A172 (cell line): Measurements from ENCODE around the gene IGSF9. TPM values are rescaled to one million over a fixed set of nuclear protein-coding genes. Genes with fewer than 3 reads are reported as not detected.

ENCODE experiments used
- DNase-seq: peaks from one replicate; pipeline ENCODE4 v3.0.0-alpha.2; 2015; ENCODE audit warnings: low spot score
- total RNA-seq: library from RNA; depleted of rRNA; stranded (reverse); fragments of >200 nt; shearing (Covaris generic); gene quantifications from 2 replicates; pipeline ENCODE4 v1.2.3, GENCODE V29; 2014

IGSF9 gene
- total RNA-seq, 1 experiment from 2014 or later, result 1.6 TPM

DNA sequence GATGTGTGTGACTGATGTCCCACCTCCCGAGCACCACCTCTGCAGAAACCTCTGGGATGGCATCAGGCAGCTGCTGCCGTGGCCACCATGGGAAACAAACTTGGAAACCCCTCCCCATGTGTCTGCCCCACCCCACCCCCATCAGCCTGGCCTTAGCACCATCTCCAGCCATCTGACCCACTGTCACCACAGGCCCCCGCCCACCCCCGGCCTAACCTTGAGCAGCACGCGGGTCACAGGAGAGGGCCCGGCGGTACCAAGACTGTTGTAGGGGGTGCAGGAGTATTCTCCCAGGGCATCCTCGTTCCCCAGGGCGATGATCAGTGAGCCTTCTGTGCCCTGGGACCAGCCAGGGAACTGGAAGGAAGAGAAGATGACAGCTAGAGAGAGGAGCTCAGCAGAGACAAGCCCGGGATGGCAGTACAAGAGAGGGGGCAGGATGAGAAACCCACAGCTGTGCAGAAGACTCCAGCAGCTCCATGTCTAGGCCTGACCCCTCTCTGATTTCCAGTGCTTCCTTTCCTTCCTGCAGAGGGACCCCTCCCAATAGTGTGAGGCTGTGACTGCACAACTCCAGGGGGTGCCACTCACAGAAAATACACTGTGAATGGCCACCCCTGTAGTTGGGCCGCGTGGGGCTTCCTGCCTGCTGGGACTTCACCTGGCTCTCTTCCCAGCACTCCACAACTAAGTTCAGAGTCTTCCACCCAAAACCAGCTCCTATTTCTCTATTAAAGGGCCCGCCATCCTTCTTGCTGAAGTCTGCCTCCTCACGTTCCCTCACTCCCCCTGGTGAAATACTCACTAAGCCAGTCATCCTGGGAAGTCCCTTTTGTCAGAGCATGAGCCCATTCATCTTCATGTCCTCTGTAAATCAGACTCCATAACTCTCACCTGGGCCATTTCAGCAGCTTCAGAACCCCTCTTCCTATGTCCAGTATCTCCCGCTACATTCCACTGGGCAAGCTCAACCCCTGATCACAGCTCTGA, 12.8 kb downstream of the IGSF9 start:
- DNase-seq, result peak; percentile 77

DNA sequence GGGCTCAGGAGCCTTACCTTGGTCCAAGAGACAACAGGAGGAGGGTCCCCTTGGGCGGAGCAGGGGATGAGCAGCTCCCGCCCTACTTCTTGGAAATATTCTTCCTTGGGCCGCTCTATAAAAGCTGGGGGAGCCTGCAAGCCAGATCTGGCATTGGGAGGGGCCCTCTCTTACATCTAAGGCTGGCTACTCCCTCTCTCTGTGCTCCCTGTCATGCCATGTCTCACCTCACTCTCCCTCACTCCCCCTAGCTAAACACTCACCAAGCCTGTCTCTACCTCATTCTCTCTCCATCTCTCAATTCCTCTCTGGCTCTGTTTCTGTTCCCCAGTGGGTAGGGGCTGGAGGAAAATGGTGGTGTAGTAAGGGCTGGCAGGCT, 13.6 kb downstream of the IGSF9 start:
- DNase-seq, result no peak

DNA sequence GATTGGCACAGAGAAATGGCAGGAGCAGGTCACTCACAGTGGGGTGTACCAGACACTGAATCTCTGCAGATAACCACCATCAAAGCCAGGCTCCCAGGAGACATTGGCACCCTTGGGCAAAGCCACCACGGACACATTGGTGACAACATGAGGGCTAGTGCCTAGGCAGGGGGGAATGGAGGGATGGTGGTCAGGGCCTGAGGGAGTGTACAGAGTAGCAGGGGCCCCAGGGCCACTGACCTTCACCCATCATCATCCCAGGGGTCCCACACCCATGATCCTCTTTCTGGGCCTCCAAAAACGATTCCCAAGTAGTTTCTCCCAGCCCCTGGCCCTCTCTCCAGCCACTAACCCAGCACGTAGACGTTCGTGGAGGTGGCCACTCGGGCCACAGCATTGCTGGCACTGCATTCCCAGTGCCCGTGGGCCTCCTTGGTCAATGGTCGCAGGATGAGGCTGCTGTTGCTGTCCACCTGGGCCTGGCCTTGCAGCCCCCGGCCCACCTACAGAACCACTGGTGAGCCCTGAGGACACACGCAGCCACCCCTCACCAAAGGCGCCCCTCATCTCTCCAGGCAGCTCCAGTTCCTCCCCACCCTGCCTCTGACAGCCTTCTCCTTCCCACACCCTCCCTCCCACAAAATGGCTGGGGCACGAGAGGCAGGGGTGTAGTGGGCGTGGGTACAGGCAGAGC, 14.2 kb downstream of the IGSF9 start:
- no peak for DNase-seq

DNA sequence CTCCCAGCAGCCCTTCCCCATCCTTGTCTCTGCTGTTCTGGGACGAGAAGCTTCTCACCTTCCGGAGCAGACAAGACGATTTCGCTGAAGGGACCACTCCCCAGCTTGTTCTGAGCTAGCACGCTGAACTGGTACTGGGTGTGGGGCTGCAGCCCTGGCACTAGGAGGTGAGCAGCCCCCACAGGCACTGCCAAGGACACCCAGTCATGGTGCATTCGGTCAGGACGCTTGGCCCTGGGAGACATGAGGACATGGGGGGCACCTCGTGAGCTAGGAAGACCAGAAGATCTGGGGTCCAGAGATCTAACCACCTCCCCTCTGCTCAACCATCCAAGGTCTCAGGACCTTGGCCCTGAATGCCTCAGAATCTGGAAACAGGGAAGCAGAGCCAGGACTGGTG, 14.8 kb downstream of the IGSF9 start:
- DNase-seq, result no peak

DNA sequence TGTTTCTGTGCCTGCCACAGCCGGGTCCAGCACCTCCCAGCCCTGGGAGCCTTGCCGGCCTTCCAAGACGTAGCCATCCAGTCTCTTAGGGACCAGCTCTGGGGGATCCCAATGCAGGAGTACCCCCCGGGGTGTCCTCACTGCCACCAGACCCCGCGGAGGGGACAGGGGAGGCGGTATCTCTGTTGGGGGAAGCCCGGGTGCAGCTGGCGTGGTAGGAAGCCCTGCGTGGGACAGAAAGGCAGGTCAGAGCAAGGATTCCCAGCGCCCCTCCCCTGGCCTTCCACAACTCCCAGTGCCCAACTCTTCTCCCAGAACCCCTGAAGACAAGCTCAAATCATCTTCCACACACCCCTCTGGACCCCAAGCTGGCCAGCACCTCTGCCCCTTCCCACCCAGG, 15.2 kb downstream of the IGSF9 start:
- no peak for DNase-seq

DNA sequence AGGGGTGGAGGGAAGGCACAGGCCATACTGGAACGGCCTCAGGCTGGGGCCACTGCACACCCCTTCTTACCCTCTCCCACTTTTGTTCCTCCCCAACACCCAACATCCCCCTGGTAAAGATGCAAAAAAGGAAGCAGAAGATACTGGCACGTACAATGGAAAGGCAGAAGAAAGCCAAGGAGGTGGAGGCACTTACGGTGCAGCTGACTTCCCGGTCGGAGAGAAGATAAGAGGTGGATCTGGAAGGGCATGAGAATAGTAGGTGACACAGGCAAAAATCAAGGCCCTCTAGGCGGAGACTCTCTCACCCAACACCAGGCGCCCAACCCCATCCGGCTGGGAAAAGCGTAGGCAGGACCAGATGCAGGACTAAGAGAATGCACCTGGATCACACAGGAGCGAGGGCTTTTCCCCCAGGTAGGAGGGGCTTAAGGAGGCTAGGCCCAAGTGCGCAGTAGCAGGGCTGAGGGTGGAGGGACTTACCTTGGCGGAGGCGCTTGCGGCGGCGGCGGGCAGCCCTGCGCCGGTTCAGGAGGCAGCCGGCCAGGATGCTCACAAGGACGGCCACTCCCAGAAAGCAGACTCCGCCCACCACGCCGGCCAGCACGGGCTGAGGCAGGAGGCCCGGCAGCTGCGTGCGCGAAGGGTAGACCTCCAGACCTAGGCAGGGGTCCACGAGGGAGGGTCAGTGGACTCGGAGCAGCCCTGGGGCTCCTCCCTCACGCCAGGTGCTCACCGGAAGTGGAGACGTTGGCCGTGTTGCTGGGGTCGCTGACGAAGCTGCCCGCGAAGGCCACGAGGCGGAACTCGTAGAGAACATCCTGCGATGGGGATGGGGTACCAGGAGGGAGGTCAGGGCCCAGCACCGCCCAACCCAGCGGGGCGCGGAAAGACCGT, 16.0 kb downstream of the IGSF9 start:
- no peak for DNase-seq

DNA sequence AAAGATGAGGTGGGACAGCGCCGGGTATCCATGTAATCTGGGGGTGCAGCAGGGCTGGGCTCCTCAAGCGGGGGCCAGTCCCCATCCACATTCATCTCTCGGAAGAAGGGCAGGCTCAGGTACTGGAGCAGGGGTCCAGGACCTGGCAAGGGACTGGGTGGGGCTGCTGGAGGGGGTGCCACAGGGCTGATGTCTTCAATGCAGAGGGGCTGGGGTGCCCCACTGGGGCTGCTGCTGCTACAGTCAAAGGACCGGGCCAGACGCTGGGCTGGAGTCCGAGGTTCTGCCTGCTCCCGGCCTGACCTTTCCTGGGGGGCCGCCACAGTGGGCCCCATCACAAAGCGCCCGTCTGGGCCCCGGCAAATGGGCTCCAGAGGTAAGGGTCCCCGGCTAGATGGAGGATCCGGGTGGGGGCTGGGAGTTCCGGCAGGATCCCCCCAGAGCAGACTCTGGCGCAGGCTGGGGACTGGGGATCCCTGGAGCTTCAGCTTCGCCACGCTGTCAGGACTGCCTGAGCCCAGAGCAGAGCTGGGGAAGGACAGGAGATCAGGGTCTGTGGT, 16.8 kb downstream of the IGSF9 start:
- DNase-seq, result no peak

DNA sequence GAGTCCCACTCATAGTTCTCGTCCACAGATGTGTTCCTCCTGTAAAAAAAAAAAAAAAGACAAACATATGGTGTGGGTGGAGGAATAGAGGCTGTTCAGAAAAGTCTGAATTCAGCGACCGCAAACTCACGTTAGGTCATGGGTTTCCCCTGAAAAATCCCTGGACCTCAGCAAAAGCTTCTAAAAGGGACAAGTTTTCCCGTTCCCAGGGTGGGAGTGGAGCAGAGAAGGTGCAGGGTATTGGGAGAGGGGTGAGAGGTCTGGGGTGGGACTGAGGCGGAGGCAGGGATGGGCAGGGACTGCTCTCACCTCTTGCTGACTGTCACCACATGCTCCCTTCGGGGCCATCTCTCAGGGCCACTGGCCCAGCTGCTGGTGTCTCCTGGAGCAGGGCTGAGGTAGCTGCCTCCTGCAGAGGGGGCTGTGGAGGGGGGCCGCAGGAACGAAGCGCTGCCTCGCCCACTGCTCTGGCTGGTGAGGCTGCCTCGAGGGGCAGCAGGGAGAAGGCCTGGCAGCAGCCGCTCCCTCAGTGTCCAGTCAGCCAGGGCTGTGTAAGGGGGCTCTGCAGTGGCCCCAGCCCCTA, 17.5 kb downstream of the IGSF9 start:
- no peak for DNase-seq

DNA sequence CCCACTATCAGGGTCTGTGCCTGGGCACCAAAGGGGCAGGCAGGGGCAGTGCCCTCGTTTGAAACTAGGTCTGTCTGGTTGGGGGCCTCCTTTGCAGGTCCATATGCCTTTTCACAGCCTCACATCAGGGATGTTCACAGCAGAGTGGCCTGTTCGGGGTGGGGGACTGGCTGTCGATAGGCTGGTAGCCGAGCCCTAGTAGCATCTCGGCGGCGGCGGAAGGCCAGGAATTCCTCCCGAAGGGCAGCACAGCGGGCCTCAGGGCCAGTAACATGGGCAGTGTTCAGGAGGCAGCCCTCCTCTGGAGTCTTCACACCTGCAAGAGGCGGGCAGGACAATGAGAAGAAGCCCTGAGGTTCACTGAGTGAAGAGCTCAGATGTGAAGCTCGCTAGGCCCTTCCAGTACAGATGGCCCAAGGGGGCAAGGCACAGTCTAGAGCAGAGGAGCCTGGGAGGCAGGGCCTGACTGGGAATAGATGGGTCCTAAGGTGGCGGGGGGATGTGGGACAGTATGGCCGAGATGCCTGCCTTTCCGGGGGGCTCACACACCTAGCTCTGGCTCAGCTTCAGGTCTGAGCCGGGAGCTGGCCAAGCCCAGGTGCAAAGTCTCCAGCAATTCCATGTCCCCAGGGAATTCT, 18.1 kb downstream of the IGSF9 start:
- DNase-seq, result no peak

DNA sequence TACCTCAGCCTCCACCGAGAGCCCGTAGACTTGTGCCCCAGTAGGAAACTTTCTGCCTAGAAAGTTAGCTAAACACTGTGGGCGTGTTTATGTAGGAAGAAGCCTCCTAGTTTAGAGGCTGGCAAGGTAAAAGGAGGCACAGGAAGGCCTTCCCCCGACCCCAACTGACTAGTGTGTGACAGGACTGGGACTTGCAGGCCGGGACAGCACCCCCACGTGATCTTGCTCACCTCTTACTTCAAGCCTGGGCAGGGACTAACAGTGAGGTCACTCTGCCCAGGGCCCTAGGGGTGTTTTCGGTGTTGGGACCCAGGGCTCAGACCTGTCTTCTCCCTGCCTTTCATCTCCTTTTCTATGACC, 19.7 kb downstream of the IGSF9 start:
- DNase-seq, result no peak

DNA sequence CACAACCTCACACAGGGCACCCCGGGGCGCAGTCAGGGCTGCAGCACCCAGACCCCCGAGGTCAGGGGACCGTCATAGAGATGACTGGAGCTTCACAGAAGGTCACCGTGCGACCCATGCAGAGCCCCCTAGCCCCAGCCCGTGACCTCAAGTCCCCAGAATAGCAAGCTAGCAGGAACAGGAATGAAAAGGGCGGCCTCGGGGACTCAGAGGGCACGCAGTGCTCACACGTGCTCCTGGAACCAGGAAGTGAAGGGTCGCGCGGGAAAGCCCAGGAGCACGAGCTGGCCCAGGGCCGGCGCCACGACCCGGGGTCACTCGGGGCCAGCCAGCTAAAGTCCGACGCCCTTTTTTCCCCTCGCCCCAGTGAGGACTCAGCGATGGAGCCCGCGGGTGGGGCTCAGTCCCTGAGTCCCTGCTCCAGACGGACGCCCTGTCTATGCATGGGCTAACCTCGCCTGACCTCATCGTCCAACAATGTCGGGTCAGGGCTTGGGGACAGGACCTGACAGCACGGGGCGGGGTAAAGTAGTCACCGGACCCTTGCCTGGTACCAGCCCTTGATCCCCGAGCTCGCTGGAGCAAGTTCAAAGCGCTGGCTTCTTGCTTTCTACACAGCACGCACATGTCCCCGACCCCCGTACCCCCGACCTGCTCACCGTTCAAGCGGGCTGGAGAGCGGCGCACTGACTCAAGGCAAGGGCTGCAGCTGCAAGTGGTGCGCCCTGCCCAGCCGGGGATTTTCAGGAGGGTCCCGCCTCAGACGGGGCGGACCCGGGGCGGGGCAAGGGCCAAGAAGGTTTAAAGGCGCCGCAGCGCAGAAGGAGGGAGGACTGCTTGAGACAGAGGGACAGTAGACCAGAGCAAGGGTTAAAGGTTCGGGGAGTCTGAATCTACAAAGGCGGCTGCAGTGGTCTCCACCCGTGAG, 20.4 kb downstream of the IGSF9 start, which contains the start of gene TAGLN2:
TAGLN2 (minus strand) TSS at position 717 of the 928 bp plus-strand sequence. CDS start 4,998 bp downstream, outside the sequence.
- DNase-seq, result peak; percentile 97

DNA sequence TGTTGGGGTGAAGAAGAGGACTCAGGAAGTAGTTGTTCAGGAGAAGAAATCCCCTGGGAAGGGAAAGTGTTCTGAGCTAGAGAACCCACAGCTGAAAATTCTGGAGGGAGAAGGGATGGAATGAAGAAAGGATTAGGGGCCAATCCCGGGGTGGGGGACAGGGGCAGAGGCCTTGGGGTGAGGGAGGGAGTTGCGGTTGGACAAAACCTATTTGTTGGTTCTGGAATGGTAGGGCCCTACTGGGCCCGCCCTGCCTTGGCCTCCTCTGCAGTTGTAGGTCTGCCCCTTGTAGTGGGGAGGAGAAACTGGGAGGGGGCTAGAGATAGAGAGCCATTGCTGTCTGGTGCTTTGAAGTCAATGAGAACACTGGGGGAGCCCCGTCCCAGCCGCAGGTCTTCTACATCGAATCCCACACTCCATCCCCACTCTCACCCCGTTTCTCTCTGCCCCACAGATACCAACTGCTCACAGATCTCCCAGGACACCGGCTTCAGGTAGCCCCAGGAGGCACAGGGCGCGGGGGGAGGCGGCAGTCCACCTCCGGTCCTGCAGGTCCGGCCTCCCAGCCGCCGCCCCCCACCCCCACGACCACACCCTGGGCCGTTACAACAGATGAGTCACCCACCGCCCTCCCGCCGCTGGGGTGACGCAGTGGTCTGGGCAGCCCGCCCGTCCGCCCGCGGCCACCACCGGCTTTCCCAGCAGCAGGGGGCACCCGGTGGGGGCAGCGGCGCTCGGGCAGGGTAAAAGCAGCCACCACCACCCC, 21.2 kb downstream of the IGSF9 start:
- DNase-seq, result peak; percentile 94

DNA sequence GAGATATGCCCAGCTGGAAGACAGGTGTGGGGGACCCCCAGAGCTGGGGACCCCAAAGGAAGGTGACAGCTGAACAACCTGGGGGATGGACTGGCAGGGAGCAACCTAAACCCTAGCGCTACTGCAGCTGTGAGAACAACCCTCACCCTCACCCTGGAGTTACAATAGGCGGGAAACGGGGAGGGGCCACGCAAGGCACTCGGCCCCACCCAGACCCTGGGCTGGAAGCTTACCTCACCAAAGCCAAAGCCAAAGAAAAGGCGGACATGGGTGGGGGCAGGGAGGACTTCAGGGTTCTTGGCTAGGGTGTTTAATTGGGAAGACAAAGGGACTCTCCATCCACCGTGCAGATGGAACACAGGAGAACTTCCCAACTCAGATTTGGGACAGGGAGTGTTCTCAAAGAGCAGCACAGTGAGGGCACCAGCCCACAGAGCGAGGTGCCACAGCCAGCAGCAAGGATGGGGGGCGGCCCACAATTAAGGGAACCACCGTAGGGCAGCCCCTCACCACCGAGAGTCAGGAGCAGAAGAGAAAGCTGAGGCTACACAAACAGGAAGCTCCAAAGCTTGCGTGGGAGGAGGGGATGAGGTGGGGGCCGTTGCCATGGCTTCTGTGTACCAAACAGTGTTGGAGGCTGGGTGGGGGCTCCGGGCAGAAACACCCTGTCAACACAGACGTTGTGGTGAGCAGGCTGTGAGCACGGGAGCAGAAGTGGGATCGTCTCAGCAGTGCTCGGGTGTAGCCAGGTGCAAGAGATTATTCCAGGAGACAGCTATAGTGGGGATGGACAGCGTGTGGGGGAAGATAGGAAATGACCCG, 22.0 kb downstream of the IGSF9 start:
- DNase-seq, result peak; percentile 98

DNA sequence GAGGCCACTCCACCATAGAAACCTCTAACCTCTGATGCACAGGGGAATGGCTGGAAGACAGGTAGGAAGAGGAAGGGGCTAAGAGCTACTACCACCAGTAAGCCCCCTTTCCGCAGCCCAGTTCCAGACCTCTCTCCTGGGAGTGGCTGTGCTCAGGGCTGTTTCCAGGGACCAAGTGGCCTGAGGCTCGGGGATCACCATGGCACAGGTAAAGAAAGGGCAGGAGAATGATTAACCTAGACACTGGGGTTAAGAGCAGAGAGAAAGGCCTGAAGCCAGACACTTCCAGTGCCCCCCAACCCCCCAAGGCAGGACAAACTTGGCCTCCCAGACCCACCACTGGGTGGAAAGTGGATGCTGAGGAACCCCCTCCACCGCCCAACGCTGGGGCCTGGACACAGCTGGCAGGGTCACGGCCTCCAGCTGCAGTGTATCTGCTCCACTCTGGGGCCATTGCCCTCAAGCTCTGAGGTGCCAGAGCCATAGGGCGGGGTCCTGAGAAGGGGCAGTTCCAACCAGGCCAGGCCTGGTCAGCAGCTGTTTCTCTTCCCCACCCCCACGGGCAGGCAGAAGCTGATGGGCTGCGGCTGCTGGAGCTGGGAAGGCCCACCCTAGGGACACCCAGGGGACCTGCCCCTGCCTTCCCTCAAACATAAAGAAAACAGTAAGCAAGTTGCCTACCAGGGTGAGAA, 22.8 kb downstream of the IGSF9 start:
- peak; percentile 78 for DNase-seq

DNA sequence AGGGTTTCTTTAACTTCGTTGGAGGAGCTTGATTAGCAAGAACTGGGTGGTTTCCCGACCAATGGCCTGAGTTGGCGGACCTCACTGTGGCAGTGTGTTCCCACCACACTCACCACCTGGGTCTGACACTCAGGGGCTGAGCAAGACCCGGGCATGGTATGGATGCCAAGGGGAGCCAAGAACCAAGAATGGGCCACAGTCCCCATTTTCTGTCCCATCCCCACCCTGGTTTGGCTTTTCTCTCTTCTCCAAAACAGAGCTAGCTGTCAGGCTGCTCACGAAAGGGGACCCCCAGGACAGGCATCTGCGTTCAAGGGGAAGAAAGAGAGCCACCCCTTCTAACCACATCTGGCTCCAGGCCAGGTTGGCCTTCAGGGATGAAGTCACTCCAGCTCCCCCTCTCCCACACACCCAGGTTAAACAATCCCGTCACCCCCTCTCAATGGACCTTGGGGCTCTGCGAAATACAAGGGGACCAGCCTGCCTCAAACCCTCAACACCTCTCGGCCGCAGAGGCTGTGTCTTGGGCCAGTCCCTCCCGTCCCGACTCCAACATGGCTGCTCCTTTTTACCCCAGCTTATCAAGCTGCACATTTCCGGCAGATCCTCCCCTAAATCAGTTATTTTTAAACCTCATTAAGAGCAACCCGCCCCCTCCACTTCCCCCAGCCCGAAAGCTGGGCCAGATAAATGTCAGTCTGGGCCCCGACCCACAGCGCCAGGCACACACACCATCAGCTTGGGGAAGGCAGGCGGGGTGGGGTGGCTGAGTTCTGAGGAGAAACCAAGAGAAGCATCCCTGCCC, 23.5 kb downstream of the IGSF9 start:
- DNase-seq, result peak; percentile 75

DNA sequence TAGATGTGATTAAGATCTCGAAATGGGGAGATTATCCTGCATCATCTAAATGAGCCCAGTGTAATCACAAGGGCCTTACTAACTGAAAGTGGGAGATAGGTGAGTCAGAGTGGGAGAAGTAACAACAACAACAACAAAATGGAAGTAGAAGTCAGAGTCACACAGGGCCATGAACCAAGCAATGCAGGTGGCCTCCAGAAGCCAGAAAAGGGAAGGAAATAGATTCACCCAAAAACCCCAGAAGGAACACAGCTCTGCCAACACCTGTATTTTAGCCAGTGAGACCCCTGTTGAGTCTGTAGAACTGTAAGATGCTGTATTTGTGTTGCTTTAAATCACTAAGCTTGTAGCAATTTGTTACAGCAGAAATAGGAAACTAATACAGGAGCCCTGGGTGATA, 24.2 kb downstream of the IGSF9 start:
- peak; percentile 59 for DNase-seq
